Vagina (tissue), 2 donors: ENCODE results near the gene POLR3B. TPM values are rescaled to one million over a fixed set of nuclear protein-coding genes. Genes with fewer than 3 reads are reported as not detected.

Source experiments
- DNase-seq, 2 donors: peaks; one replicate each; pipeline ENCODE4 v3.0.0-alpha.2; 2017; ENCODE audit errors: extremely low spot score in 2 of 2
- H3K27ac ChIP-seq: fragments of 200-600 bp; sonication (generic); one replicate; pipeline ENCODE4 v1.5.1; 2019
- H3K27me3 ChIP-seq: fragments of 200-600 bp; sonication (generic); one replicate; pipeline ENCODE4 v1.5.1; 2019
- H3K36me3 ChIP-seq, 2 donors: fragments of 200-600 bp; sonication (generic); one replicate each; pipeline ENCODE4 v1.5.1; 2017 to 2019
- H3K4me1 ChIP-seq: fragments of 200-600 bp; sonication (generic); one replicate; pipeline ENCODE4 v1.5.1; 2019
- H3K4me3 ChIP-seq, 2 donors: fragments of 200-600 bp; sonication (generic); 1 replicate in 1 of 2; 2 replicates in 1 of 2; pipeline ENCODE4 v1.5.1; 2016 to 2019
- H3K9me3 ChIP-seq: fragments of 200-600 bp; sonication (generic); one replicate; pipeline ENCODE4 v1.5.1; 2019
- CTCF ChIP-seq, 3 experiments: fragments of 450-650 bp in 2 of 3; fragments of 200-600 bp in 1 of 3; sonication (generic) in 1 of 3; IDR thresholded peaks; one replicate each; pipeline ENCODE4 v1.5.1; 2017 to 2019; ENCODE audit warnings: antibody characterized with exemption in 3 of 3, mild to moderate bottlenecking in 2 of 3, moderate library complexity in 2 of 3
- POLR2A ChIP-seq, 2 donors: fragments of 450-650 bp; IDR thresholded peaks; one replicate each; pipeline ENCODE4 v1.6.1; 2017; ENCODE audit warnings: antibody characterized with exemption in 2 of 2, mild to moderate bottlenecking in 2 of 2, moderate library complexity in 2 of 2
- POLR2AphosphoS5 ChIP-seq, 2 donors: sonication (generic); formaldehyde crosslinking; IDR thresholded peaks; one replicate each; pipeline ENCODE4 v1.9.0; 2017; ENCODE audit warnings: antibody characterized with exemption in 2 of 2, mild to moderate bottlenecking in 2 of 2, low read depth in 1 of 2; ENCODE audit not compliant: insufficient read depth in 1 of 2
- intact Hi-C: fragments of 100-400 bp; cut with DNase I; formaldehyde crosslinking; loops from one replicate; pipeline ENCODE4 v1.15.1; 2023
- total RNA-seq: library from RNA; depleted of rRNA; stranded (reverse); fragments of >200 nt; gene quantifications from one replicate; pipeline ENCODE4 v1.2.3, GENCODE V29; 2016

The POLR3B gene
- total RNA-seq, 1 donor from 2014 or later = 10.1 TPM

- intact Hi-C loops = no loop called here
- no peaks in the 10 kb centered on the region for H3K27me3 ChIP-seq
- H3K4me3 ChIP-seq = no peak overlapping the region
- no peaks in the 10 kb centered on the region for H3K9me3 ChIP-seq
- TF ChIP-seq CTCF (IDR thresholded peaks at IDR 0.05) = no peak
- TF ChIP-seq POLR2A (IDR thresholded peaks at IDR 0.05) = no peak
- TF ChIP-seq POLR2AphosphoS5 (IDR thresholded peaks at IDR 0.05; ENCODE audit: insufficient read depth in 1 of 2, low read depth in 1 of 2) = no peak
- H3K27ac ChIP-seq = no peak overlapping the region
- H3K4me1 ChIP-seq = no peaks in the 10 kb centered on the region
- DNase-seq = no peak
- H3K36me3 ChIP-seq = peaks cover 0 to 4% of the 10 kb centered on the region in 2 donors
Measured at GRCh38 chr12:106493531-106493930, 136.0 kb downstream of the POLR3B start.

- DNase-seq = no peak
- intact Hi-C loops = no loop called here
- no peaks in the 10 kb centered on the region for H3K9me3 ChIP-seq
- no peaks in the 10 kb centered on the region for H3K27me3 ChIP-seq
- H3K27ac ChIP-seq = no peak overlapping the region
- no peaks in the 10 kb centered on the region for H3K4me1 ChIP-seq
- peaks cover 0 to 5% of the 10 kb centered on the region in 2 donors for H3K36me3 ChIP-seq
- TF ChIP-seq POLR2A (IDR thresholded peaks at IDR 0.05) (no peak), CTCF (IDR thresholded peaks at IDR 0.05) (no peak), POLR2AphosphoS5 (IDR thresholded peaks at IDR 0.05; ENCODE audit: insufficient read depth in 1 of 2, low read depth in 1 of 2) (no peak)
- H3K4me3 ChIP-seq = no peak overlapping the region
Measured at GRCh38 chr12:106495354-106495965, 137.9 kb downstream of the POLR3B start.

- H3K27me3 ChIP-seq = no peaks in the 10 kb centered on the region
- H3K4me3 ChIP-seq = no peak overlapping the region
- no peak for DNase-seq
- no peak overlapping the region for H3K27ac ChIP-seq
- H3K4me1 ChIP-seq = no peaks in the 10 kb centered on the region
- H3K9me3 ChIP-seq = no peaks in the 10 kb centered on the region
- H3K36me3 ChIP-seq = peaks cover 0 to 22% of the 10 kb centered on the region in 2 donors
- no peak for TF ChIP-seq POLR2A (IDR thresholded peaks at IDR 0.05)
- no peak for TF ChIP-seq POLR2AphosphoS5 (IDR thresholded peaks at IDR 0.05; ENCODE audit: insufficient read depth in 1 of 2, low read depth in 1 of 2)
- no peak for TF ChIP-seq CTCF (IDR thresholded peaks at IDR 0.05)
- intact Hi-C loops = no loop called here
Measured at GRCh38 chr12:106498056-106498455, 140.5 kb downstream of the POLR3B start.

- Histone ChIP-seq H3K4me1 (no peaks in the 10 kb centered on the region), H3K27me3 (no peaks in the 10 kb centered on the region), H3K27ac (no peak overlapping the region), H3K4me3 (no peak overlapping the region), H3K36me3 (peaks cover 0 to 28% of the 10 kb centered on the region in 2 donors), H3K9me3 (no peaks in the 10 kb centered on the region)
- TF ChIP-seq POLR2AphosphoS5 (IDR thresholded peaks at IDR 0.05; ENCODE audit: insufficient read depth in 1 of 2, low read depth in 1 of 2) = no peak
- DNase-seq = no peak
- intact Hi-C loops = no loop called here
Measured at GRCh38 chr12:106499628-106500027, 142.1 kb downstream of the POLR3B start.

GRCh38 chr12:106506691-106507090 lies 149.1 kb downstream of the POLR3B start:
- H3K9me3 ChIP-seq = no peaks in the 10 kb centered on the region
- TF ChIP-seq POLR2A (IDR thresholded peaks at IDR 0.05) = no peak
- no peak for TF ChIP-seq POLR2AphosphoS5 (IDR thresholded peaks at IDR 0.05; ENCODE audit: insufficient read depth in 1 of 2, low read depth in 1 of 2)
- no peak for TF ChIP-seq CTCF (IDR thresholded peaks at IDR 0.05)
- no peak overlapping the region for H3K27ac ChIP-seq
- peaks cover 0 to 23% of the 10 kb centered on the region in 2 donors for H3K36me3 ChIP-seq
- no peak overlapping the region for H3K4me3 ChIP-seq
- DNase-seq = no peak
- intact Hi-C loops = no loop called here
- H3K4me1 ChIP-seq = no peaks in the 10 kb centered on the region
- no peaks in the 10 kb centered on the region for H3K27me3 ChIP-seq
